SK-N-SH treated with all-trans-retinoic acid at 6 μM for 48 hours (cell line): ENCODE data around the gene FOLR1.
"Not testable (repeated sequence)": the region's sequence is repeated elsewhere in the genome, so short reads cannot be mapped to it uniquely, and the experiment has no call there.

Experiments
- ARNTL ChIP-seq: fragments of 450-650 bp; formaldehyde crosslinking; IDR thresholded peaks from 2 replicates; pipeline ENCODE4 v1.5.0; 2020; ENCODE audit warnings: low read depth, mild to moderate bottlenecking, moderate library complexity, borderline replicate concordance
- BACH2 ChIP-seq: fragments of 250-450 bp; sonication (Bioruptor Pico); IDR thresholded peaks from 2 replicates; pipeline ENCODE4 v1.9.0; 2021; ENCODE audit warnings: mild to moderate bottlenecking, borderline replicate concordance
- CREB5 ChIP-seq: fragments of 250-450 bp; sonication (Bioruptor Pico); IDR thresholded peaks from 2 replicates; pipeline ENCODE4 v1.5.1; 2020; ENCODE audit warnings: low read depth, mild to moderate bottlenecking, moderate library complexity
- PATZ1 ChIP-seq: fragments of 250-450 bp; sonication (Bioruptor Pico); IDR thresholded peaks from 2 replicates; pipeline ENCODE4 v1.8.0; 2020; ENCODE audit warnings: mild to moderate bottlenecking, moderate library complexity, borderline replicate concordance
- PPARA ChIP-seq: fragments of 250-450 bp; sonication (Bioruptor Pico); IDR thresholded peaks from 2 replicates; pipeline ENCODE4 v1.5.0; 2020; ENCODE audit warnings: mild to moderate bottlenecking, borderline replicate concordance
- RARB ChIP-seq: fragments of 250-450 bp; sonication (Bioruptor Pico); IDR thresholded peaks from 2 replicates; pipeline ENCODE4 v1.8.0; 2021; ENCODE audit warnings: mild to moderate bottlenecking, moderate library complexity
- TOX ChIP-seq: fragments of 250-450 bp; sonication (Bioruptor Pico); IDR thresholded peaks from 2 replicates; pipeline ENCODE4 v1.8.0; 2021; ENCODE audit warnings: mild to moderate bottlenecking, moderate library complexity, borderline replicate concordance
- ZC3H10 ChIP-seq: fragments of 250-450 bp; sonication (Bioruptor Pico); IDR thresholded peaks from 2 replicates; pipeline ENCODE4 v1.5.1; 2021; ENCODE audit warnings: mild to moderate bottlenecking, moderate library complexity
- ZFP3 ChIP-seq: fragments of 250-450 bp; sonication (Bioruptor Pico); IDR thresholded peaks from 2 replicates; pipeline ENCODE4 v1.5.0; 2020; ENCODE audit warnings: mild to moderate bottlenecking, moderate library complexity
- ZFP30 ChIP-seq: fragments of 450-650 bp; formaldehyde crosslinking; IDR thresholded peaks from 2 replicates; pipeline ENCODE4 v1.5.0; 2022; ENCODE audit warnings: mild to moderate bottlenecking, moderate library complexity
- ZNF565 ChIP-seq: fragments of 450-650 bp; formaldehyde crosslinking; conservative IDR thresholded peaks from 2 replicates; pipeline ENCODE4 v1.5.0; 2020; ENCODE audit warnings: low read depth, mild to moderate bottlenecking, moderate library complexity

- TF ChIP-seq ZFP3 (CRISPR knock-in tag); ZFP30 (CRISPR knock-in tag); ARNTL; ZNF565; CREB5 (CRISPR knock-in tag); BACH2 (CRISPR knock-in tag); PPARA (CRISPR knock-in tag); RARB (CRISPR knock-in tag); TOX; ZC3H10; PATZ1 (CRISPR knock-in tag): not testable (repeated sequence)
Observed at GRCh38 chr11:72164187-72164586, 27.8 kb upstream of the FOLR1 start.
